WERI-Rb-1 (cell line): Measurements from ENCODE around the gene AGAP1.

Source experiments
- DNase-seq: peaks from one replicate; pipeline ENCODE4 v3.0.0-alpha.2; 2020
- H3K27ac ChIP-seq: fragments of 250-450 bp; sonication (Bioruptor Pico); 2 replicates; pipeline ENCODE4 v1.5.1; 2020; ENCODE audit warnings: mild to moderate bottlenecking, moderate library complexity
- H3K27me3 ChIP-seq: fragments of 250-450 bp; sonication (Bioruptor Pico); 2 replicates; pipeline ENCODE4 v1.5.1; 2021; ENCODE audit warnings: mild to moderate bottlenecking, low read depth, moderate library complexity; ENCODE audit not compliant: insufficient read depth, severe bottlenecking
- H3K36me3 ChIP-seq: fragments of 250-450 bp; sonication (Bioruptor Pico); 2 replicates; pipeline ENCODE4 v1.5.1; 2020; ENCODE audit warnings: mild to moderate bottlenecking, moderate library complexity
- H3K4me3 ChIP-seq: 2 replicates; pipeline ENCODE4 v1.5.1; 2011; ENCODE audit warnings: low read depth, mild to moderate bottlenecking, control low read depth, low read length
- H3K9me3 ChIP-seq: fragments of 250-450 bp; sonication (Bioruptor Pico); 2 replicates; pipeline ENCODE4 v1.5.1; 2021; ENCODE audit warnings: mild to moderate bottlenecking, moderate library complexity; ENCODE audit not compliant: severe bottlenecking
- CTCF ChIP-seq: IDR thresholded peaks from 2 replicates; pipeline ENCODE4 v1.5.1; 2011; ENCODE audit warnings: low read depth, mild to moderate bottlenecking, control low read depth, inconsistent platforms, low read length

The AGAP1 gene

DNA sequence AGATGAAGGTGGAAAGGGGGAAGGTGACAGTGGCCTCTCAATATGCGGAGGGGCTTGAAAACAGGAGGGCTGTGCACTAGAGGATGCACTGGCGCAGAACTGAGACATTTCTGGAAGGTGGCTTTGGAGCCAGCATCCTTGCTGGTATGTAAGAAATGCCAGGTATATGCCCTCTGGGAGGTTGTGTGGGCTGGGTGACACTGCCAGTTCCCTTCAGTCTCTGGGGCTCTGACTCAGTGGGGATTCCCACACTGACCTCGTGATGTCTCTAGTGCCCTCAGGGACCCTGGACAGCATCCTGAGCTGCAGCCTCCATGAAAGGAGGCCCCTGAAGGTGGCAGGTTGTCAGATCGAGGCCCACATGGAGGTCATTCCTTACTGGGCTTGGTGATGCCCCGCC is 74.0 kb downstream of the AGAP1 start:
- TF ChIP-seq CTCF, result no peak
- H3K4me3 ChIP-seq, result no peak overlapping the region
- no peaks in the 10 kb centered on the region for H3K36me3 ChIP-seq
- H3K27ac ChIP-seq, result no peak overlapping the region
- no peaks in the 10 kb centered on the region for H3K9me3 ChIP-seq
- peaks cover 19% of the 10 kb centered on the region for H3K27me3 ChIP-seq
- DNase-seq, result no peak

DNA sequence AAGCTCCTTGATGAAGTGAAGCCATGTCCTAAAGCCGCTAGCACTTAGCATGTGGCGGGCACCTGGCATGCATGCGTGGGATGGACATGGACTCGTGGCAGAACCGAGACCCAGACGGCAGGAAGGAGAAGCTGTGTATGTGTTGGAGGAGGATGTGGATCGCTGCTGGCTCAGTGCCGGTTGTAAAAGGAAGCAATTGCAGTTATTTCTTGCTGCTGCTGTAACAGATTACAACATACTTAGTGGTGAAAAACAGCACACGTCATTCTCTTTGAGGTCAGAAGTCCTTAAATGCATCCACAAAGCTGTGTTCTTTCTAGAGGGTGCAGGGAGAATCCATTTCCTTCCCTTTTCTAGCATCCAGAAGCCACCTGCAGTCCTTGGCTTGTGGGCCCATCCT is 74.6 kb downstream of the AGAP1 start:
- H3K36me3 ChIP-seq, result no peaks in the 10 kb centered on the region
- TF ChIP-seq CTCF, result no peak
- H3K27me3 ChIP-seq, result peaks cover 14% of the 10 kb centered on the region
- no peaks in the 10 kb centered on the region for H3K9me3 ChIP-seq
- H3K4me3 ChIP-seq, result no peak overlapping the region
- DNase-seq, result no peak
- no peak overlapping the region for H3K27ac ChIP-seq

GRCh38 chr2:235569837-235570236 is 76.0 kb downstream of the AGAP1 start:
- Histone ChIP-seq H3K36me3 (no peaks in the 10 kb centered on the region), H3K27ac (no peak overlapping the region), H3K27me3 (peaks cover 15% of the 10 kb centered on the region), H3K9me3 (no peaks in the 10 kb centered on the region), H3K4me3 (no peak overlapping the region)
- no peak for TF ChIP-seq CTCF
- no peak for DNase-seq

GRCh38 chr2:235570256-235570655 is 76.4 kb downstream of the AGAP1 start:
- no peak overlapping the region for H3K4me3 ChIP-seq
- H3K9me3 ChIP-seq, result no peaks in the 10 kb centered on the region
- peaks cover 19% of the 10 kb centered on the region for H3K27me3 ChIP-seq
- H3K27ac ChIP-seq, result no peak overlapping the region
- TF ChIP-seq CTCF, result no peak
- no peaks in the 10 kb centered on the region for H3K36me3 ChIP-seq
- DNase-seq, result no peak

DNA sequence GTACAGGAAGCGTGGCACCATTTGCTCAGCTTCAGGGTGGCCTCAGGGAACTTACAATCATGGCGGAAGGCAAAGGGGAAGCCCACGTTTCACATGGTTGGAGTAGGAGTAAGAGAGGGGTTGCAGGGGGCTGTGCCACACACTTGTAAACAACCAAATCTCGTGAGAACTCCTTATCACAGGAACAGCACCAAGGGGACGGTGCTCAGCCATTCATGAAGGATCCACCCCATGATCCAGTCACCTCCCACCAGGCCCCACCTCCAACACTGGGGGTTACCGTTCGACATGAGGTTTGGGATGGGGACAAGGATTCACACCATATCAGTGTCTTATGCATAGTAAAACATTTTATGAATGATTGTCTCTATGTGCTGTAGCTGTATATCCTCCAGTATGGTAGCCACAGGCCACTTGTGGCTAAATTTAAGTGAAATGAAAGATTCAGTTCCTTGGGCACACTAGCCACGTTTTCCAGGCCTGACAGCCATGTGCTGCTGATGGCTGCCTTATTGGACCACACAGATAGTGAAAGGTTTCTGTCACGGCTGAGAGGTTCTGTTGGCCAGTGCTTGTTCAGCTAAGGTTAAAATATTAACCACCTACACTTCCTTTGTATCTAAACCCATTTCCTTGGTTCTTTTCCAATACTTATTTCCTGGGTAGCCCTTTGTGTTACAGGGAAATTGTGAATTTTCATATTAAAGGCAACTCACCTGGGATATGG is 77.3 kb downstream of the AGAP1 start:
- Histone ChIP-seq H3K4me3 (no peak overlapping the region), H3K27me3 (peaks cover 22% of the 10 kb centered on the region), H3K36me3 (no peaks in the 10 kb centered on the region), H3K9me3 (no peaks in the 10 kb centered on the region), H3K27ac (no peak overlapping the region)
- no peak for DNase-seq
- no peak for TF ChIP-seq CTCF

DNA sequence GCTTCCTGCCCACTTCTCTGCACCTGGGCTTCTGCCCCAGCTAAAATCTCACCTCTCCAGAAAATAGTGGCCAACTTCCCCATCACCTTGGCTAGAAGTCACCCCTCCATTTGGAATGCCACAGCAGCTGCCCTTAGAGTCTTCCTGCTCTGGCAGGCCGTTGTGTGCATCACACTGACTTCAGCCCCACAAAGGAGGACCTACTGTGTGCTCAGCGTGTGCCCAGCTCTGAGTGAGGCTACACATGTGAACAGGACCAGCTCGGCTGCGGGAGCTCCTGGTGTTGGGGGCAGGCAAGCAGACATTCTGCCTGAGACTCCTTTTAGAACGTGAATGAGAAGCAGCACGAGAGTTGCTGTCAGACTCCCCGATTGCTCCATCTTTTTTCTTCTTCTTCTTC is 78.7 kb downstream of the AGAP1 start:
- Histone ChIP-seq H3K27me3 (peaks cover 22% of the 10 kb centered on the region), H3K9me3 (no peaks in the 10 kb centered on the region), H3K36me3 (no peaks in the 10 kb centered on the region), H3K4me3 (no peak overlapping the region), H3K27ac (no peak overlapping the region)
- DNase-seq, result no peak
- no peak for TF ChIP-seq CTCF
